Measurements from ENCODE around the gene POLG.

The POLG gene

DNA sequence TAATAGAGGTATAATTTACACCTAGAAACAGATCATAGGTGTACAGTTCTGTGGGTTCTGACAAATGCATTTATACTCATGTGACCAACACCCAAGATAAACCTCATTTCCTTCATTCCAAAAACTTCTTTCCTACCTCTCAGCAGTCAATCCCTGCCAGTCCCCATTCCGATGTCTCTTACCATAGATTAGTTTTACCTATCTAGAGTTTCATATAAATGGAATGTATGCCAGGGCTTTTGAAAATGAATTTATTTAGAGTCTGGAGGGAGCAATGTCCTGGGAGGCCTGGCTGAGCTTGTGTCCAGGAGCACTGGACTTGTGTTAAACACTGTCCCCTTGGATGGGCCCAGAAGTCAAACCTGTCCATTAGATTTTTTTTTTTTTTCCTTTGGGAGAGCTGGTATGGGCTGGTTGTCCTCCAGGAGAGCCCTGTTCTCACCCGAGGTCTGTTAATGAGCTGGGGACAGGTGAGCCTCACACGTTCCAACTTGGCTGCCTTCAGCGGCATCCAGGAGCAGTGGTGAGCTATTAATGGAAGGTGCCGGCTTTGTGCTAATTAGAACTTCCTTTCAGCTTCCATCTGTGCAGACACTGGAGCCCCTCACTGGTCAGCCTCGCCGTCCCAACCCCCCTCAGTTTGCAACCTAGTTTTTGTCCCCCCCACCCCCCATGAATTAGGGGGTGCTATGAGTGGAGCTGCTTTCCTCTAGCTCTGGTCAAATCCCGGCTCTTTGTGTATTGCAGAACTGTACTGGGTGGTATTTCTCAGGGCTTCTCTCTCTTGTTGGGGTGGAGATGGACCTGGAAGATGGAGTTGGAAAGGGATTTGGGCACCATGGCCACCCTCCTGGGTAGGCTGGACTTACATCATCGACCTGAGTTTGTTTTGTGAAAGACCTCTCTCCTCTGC, 40.7 kb upstream of the POLG start:
- ChIA-PET POLR2A (interaction anchor here (0.6 to 0.9 kb wide), 2 partner anchors 41 to 83 kb away, joined by 3 to 4 read pairs; partner anchors contain the start of gene POLG), CTCF (interaction anchor here (0.5 to 4.7 kb wide), 10 partner anchors 12 to 131 kb away, joined by 3 to 47 read pairs (median 4); no protein-coding TSS in a partner anchor)
- H3K9me3 ChIP-seq (ENCODE audit: control insufficient read depth, insufficient read depth, low read depth, low read length): no peaks in the 10 kb centered on the region
- no peak overlapping the region for H3K27ac ChIP-seq (ENCODE audit: extremely low read depth, low read depth, low read length)
- H3K4me3 ChIP-seq (ENCODE audit: low read depth, low read length): no peak overlapping the region
- TF ChIP-seq, protein P1, sequence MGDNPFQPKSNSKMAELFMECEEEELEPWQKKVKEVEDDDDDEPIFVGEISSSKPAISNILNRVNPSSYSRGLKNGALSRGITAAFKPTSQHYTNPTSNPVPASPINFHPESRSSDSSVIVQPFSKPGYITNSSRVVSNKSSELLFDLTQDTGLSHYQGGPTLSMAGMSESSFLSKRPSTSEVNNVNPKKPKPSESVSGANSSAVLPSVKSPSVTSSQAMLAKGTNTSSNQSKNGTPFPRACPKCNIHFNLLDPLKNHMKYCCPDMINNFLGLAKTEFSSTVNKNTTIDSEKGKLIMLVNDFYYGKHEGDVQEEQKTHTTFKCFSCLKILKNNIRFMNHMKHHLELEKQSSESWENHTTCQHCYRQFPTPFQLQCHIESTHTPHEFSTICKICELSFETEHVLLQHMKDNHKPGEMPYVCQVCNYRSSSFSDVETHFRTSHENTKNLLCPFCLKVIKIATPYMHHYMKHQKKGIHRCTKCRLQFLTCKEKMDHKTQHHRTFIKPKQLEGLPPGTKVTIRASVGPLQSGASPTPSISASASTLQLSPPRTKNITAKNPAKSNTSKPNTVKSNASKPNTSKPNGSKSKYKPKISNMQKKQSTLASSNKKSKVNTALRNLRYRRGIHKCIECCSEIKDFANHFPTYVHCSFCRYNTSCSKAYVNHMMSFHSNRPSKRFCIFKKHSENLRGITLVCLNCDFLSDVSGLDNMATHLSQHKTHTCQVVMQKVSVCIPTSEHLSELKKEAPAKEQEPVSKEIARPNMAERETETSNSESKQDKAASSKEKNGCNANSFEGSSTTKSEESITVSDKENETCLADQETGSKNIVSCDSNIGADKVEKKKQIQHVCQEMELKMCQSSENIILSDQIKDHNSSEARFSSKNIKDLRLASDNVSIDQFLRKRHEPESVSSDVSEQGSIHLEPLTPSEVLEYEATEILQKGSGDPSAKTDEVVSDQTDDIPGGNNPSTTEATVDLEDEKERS (tag by site-specific recombination; IDR thresholded peaks at IDR 0.05): no peak
- TF ChIP-seq ZNF473 (tag by site-specific recombination; IDR thresholded peaks at IDR 0.05) (no peak), ZNF132 (tag by site-specific recombination; IDR thresholded peaks at IDR 0.05; ENCODE audit: borderline replicate concordance) (no peak), ZFHX2 (tag by site-specific recombination; conservative IDR thresholded peaks at IDR 0.05) (no peak), ZNF548 (tag by site-specific recombination; IDR thresholded peaks at IDR 0.05) (no peak), ZNF433 (tag by site-specific recombination; IDR thresholded peaks at IDR 0.05; ENCODE audit: low read depth) (no peak), ZNF341 (tag by site-specific recombination; IDR thresholded peaks at IDR 0.05; ENCODE audit: low read depth) (no peak), ZNF792 (tag by site-specific recombination; IDR thresholded peaks at IDR 0.05) (no peak), ZNF391 (tag by site-specific recombination; IDR thresholded peaks at IDR 0.05; ENCODE audit: borderline replicate concordance, low read depth) (no peak)
- TF ChIP-seq, protein P2, sequence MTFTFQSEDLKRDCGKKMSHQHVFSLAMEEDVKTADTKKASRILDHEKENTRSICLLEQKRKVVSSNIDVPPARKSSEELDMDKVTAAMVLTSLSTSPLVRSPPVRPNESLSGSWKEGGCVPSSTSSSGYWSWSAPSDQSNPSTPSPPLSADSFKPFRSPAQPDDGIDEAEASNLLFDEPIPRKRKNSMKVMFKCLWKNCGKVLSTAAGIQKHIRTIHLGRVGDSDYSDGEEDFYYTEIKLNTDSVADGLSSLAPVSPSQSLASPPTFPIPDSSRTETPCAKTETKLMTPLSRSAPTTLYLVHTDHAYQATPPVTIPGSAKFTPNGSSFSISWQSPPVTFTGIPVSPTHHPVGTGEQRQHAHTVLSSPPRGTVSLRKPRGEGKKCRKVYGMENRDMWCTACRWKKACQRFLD (tag by site-specific recombination; IDR thresholded peaks at IDR 0.05): no peak
- TF ChIP-seq, protein P3, sequence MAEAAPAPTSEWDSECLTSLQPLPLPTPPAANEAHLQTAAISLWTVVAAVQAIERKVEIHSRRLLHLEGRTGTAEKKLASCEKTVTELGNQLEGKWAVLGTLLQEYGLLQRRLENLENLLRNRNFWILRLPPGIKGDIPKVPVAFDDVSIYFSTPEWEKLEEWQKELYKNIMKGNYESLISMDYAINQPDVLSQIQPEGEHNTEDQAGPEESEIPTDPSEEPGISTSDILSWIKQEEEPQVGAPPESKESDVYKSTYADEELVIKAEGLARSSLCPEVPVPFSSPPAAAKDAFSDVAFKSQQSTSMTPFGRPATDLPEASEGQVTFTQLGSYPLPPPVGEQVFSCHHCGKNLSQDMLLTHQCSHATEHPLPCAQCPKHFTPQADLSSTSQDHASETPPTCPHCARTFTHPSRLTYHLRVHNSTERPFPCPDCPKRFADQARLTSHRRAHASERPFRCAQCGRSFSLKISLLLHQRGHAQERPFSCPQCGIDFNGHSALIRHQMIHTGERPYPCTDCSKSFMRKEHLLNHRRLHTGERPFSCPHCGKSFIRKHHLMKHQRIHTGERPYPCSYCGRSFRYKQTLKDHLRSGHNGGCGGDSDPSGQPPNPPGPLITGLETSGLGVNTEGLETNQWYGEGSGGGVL (tag by site-specific recombination; IDR thresholded peaks at IDR 0.05): no peak
- TF ChIP-seq, protein P4, sequence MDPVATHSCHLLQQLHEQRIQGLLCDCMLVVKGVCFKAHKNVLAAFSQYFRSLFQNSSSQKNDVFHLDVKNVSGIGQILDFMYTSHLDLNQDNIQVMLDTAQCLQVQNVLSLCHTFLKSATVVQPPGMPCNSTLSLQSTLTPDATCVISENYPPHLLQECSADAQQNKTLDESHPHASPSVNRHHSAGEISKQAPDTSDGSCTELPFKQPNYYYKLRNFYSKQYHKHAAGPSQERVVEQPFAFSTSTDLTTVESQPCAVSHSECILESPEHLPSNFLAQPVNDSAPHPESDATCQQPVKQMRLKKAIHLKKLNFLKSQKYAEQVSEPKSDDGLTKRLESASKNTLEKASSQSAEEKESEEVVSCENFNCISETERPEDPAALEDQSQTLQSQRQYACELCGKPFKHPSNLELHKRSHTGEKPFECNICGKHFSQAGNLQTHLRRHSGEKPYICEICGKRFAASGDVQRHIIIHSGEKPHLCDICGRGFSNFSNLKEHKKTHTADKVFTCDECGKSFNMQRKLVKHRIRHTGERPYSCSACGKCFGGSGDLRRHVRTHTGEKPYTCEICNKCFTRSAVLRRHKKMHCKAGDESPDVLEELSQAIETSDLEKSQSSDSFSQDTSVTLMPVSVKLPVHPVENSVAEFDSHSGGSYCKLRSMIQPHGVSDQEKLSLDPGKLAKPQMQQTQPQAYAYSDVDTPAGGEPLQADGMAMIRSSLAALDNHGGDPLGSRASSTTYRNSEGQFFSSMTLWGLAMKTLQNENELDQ (tag by site-specific recombination; IDR thresholded peaks at IDR 0.05; ENCODE audit: low read depth): no peak
- TF ChIP-seq, protein P5, sequence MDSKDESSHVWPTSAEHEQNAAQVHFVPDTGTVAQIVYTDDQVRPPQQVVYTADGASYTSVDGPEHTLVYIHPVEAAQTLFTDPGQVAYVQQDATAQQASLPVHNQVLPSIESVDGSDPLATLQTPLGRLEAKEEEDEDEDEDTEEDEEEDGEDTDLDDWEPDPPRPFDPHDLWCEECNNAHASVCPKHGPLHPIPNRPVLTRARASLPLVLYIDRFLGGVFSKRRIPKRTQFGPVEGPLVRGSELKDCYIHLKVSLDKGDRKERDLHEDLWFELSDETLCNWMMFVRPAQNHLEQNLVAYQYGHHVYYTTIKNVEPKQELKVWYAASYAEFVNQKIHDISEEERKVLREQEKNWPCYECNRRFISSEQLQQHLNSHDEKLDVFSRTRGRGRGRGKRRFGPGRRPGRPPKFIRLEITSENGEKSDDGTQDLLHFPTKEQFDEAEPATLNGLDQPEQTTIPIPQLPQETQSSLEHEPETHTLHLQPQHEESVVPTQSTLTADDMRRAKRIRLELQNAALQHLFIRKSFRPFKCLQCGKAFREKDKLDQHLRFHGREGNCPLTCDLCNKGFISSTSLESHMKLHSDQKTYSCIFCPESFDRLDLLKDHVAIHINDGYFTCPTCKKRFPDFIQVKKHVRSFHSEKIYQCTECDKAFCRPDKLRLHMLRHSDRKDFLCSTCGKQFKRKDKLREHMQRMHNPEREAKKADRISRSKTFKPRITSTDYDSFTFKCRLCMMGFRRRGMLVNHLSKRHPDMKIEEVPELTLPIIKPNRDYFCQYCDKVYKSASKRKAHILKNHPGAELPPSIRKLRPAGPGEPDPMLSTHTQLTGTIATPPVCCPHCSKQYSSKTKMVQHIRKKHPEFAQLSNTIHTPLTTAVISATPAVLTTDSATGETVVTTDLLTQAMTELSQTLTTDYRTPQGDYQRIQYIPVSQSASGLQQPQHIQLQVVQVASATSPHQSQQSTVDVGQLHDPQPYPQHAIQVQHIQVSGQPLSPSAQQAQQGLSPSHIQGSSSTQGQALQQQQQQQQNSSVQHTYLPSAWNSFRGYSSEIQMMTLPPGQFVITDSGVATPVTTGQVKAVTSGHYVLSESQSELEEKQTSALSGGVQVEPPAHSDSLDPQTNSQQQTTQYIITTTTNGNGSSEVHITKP (tag by site-specific recombination; IDR thresholded peaks at IDR 0.05): no peak
- H3K4me1 ChIP-seq (ENCODE audit: control insufficient read depth, insufficient read depth, low read length): peaks cover 7% of the 10 kb centered on the region
- no peaks in the 10 kb centered on the region for H3K36me3 ChIP-seq (ENCODE audit: control insufficient read depth in 2 of 2, insufficient read depth in 1 of 2, low read length in 2 of 2)
